NCI-H345 (cell line): ENCODE data around the gene HOXA2.

ENCODE experiments used
- DNase-seq: peaks from one replicate; lab custom pipeline; 2025; lab: John Stamatoyannopoulos, UW

Gene HOXA2

GRCh38 chr7:27124902-27125689 is 22.6 kb upstream of the HOXA2 start:
- DNase-seq = no peak

- no peak for DNase-seq
Observed at GRCh38 chr7:27124096-27124901, 21.8 kb upstream of the HOXA2 start.

- no peak for DNase-seq
Observed at GRCh38 chr7:27123477-27124053, 21.1 kb upstream of the HOXA2 start.

GRCh38 chr7:27123007-27123476 is 20.6 kb upstream of the HOXA2 start:
- no peak for DNase-seq

GRCh38 chr7:27122077-27122910 is 19.8 kb upstream of the HOXA2 start:
- DNase-seq = no peak

DNA sequence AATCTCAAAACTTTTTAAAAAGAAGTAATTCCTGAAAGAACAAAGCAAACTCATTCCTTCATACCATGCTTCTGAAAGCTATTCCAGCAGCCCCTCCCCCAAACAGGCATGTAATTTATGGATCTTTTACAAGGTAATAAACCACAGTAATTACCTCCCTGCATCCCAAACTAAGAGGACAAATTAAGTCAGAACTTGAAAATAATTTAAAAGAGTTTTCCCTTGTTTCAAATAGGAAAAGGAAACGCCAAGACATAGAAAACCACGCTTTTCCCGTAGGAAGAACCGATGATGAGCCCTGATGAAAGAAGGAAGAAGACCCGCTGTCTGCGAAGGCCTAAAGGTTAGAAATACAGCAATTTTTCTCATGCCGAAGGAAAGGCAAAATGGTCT is 19.2 kb upstream of the HOXA2 start:
- DNase-seq = no peak

GRCh38 chr7:27119412-27119911 is 17.0 kb upstream of the HOXA2 start:
- DNase-seq = no peak

DNA sequence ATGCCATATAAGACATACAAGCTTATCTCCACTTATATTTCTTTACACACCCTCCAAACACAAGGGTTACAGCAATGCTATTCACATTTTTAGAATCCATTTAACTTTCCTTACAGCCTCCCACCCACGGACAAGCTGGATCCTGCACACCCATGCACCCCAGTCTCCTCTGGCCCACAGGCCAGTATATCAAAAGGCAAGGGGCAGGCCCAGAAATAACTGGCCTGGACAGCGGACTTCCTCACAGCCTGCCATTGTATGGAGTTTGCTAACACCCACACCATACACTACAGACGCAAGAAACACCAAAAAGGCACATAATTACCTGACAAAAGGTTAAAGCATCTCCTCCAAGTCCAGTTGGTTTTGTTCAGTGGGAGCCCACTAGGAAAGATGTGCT is 16.1 kb upstream of the HOXA2 start:
- no peak for DNase-seq

- no peak for DNase-seq
Observed at GRCh38 chr7:27117887-27118491, 15.5 kb upstream of the HOXA2 start.

DNA sequence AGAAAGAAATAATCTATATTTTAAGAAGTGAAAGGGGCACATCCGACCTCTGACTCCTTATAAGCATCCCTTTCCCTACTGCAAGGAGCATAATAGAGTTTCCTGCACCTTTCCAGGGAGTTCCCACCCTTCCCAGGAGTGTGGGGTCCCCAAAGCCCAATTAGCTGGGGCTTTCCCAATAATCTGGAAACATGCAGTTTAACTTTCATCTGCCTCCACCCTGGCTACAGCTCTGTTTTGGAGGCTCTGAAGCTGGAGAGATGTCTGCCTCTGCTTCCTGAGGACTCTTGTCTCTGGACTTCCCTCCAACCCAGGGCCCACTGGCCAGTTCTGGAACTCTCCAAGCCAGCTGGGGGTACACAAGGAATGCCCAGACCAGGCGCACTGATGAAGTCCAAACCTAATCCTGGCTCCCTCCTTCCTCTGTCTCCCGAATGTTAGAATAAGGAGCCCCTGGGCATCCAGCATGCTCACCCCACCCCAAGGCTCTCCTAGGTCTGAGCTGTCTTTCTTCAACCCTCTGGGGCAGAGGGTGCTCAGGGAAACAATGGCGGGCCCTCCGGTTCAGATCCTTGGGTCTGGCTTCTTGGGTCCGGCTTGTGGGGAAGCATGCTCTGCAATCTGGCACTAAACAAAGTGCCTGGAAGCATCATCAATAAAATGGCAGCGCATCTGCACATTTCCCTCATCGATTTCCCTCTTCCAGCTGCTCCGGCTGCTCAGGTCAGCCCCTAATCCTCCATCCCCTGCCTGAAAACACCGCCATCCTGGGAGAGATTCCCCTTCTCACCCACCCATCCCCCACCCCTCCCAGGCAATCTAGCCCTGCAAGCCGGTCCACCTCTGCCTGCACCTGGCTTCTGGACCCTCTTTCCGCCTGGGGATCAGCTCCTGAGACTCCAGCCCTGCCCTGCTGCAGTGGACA is 14.7 kb upstream of the HOXA2 start:
- no peak for DNase-seq

- no peak for DNase-seq
Observed at GRCh38 chr7:27116031-27116961, 13.8 kb upstream of the HOXA2 start.

GRCh38 chr7:27115221-27116026 is 12.9 kb upstream of the HOXA2 start:
- no peak for DNase-seq

DNA sequence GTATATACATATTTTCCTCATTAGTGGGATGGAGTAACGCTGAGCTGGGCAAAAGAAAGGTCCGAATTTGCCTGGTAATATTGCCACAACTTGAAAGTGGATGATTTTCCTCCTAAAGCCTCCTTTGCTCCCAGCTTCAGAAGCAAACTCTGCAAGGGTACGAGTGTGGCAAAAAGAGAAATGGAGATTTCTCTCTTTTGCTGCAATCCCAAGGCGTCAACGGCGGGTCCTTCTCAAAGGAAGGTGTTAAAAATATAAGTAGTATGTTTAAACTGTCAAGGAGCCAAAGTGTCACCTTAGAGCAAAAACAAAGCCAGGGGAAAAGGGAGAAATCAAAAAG is 12.4 kb upstream of the HOXA2 start:
- DNase-seq = no peak

- DNase-seq = no peak
Observed at GRCh38 chr7:27113991-27114769, 11.7 kb upstream of the HOXA2 start.

- no peak for DNase-seq
Observed at GRCh38 chr7:27112955-27113949, 10.8 kb upstream of the HOXA2 start.

- no peak for DNase-seq
Observed at GRCh38 chr7:27112361-27112760, 9.9 kb upstream of the HOXA2 start.
